ENCODE measurements around the gene TMEM250.
"Not testable (repeated sequence)": the region's sequence is repeated elsewhere in the genome, so short reads cannot be mapped to it uniquely, and the experiment has no call there.

Gene TMEM250

DNA sequence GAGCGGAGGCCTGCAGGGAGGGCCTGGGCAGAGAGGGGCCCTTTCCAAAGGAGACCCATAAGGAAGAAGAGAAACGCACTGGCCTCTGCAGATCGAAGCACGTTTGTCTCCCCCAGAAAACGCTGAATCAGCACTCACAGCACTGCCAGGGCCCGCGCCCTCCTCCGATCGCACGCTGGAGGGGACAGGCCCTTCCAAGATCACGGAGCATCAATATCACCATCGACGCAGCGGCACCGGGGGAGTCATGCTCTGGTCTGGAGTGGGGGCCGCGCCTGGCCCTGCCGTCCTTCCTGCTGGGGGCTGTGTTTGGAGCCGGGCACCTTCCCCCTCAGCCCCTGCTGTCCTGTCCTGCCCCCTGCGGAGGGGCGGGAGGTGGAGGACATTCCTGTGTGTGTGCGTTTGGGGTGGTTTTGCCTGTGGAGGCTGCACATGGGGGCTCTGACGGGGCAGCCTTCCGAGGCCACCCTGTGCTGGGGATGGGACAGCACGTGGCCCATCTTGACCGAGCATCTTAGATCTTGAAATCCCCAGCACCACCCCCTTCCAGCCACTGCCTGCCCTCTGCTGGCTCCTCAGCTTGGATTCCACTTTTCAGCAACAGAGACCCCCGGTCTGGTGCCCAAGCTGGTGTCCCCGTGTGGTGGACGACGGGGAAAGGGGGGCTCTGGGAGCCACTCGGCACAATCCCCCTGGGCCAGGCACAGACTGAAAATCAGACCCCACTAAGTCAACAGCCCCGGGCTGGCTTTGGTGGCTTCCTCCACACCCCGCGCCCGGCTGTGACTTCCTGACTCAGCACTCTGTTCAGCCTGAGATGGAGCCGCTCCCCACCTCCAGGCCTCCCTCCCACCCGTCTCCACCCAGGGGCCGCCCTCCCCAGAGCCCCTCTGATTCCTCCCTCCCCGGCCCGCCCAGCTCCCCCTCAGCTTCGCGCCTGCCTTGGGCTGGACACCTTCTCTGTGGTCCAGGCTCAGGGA lies 8.3 kb downstream of the TMEM250 start:
- DNase-seq = peak; percentile 75

DNA sequence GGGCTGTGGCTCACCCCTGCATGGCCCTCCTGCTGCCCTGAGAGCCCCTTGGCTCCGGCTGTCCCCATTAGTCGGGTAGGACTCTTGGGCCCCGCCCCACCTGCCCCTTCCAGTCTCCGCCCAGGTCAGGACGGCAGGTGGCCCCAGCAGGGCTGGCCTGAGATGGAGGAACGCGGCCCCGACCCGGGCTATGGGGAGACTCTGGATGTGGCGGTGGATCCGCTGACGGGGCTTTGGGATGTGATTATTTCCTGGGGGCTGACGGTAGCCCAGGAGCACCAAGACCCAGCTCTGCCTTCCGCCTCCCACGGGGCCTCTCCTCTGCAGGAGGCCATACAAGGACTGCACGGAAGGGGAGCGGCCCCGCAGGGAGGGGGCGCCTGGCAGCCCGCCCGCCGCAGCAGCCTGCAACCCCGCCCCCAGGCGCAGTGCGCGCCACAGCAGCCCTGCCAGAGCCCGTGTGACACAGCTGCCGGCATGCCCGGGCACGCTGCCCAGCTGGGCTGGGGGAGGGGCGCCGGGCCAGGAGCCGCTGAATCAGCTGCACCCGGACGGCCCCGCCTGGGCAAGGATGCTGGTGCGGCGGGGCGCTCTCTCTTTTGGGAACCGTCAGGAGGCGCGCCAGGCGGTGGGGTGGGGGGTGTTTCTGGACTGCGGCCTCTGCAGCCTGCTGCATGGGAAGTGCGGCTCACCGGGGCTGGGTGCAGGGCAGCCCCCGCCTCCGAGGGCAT lies 9.2 kb downstream of the TMEM250 start:
- peak; percentile 96 for DNase-seq

DNA sequence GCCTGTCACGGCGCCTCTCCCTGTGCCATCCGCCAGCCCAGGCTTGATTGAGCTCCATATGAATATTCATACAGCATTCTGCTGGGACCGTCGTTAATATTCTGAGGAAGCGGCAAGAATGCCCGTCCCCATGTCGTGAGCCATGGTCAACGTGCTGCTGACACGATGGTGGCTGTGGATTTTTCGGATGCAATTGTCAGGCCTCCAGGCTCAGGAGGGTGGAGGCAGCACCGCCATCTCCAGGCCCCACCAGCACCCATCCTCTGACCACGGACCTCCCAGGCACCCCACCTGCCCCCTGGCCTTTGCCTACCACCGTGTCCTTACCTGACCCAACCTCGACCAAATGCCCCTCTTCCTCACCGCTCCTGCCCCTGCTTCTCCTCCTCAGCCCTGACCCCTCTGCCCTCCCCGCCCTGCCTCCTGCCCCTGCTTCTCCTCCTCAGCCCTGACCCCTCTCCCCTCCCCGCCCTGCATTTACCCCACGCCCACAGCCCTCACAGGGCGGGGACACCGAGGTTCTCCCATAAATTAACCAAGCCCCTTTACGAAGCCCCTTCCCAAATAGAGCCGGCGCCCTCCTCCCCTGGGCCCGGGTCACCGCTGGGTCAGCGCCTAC lies 9.9 kb downstream of the TMEM250 start:
- no peak for DNase-seq

GRCh38 chr9:136107953-136108647 lies 10.6 kb downstream of the TMEM250 start:
- DNase-seq = no peak

- peak; percentile 71 for DNase-seq
These were observed 11.3 kb downstream of the TMEM250 start for GRCh38 chr9:136107155-136107952.

- DNase-seq = no peak
These were observed 13.1 kb downstream of the TMEM250 start for GRCh38 chr9:136105398-136106135.

GRCh38 chr9:136104916-136105315 lies 13.8 kb downstream of the TMEM250 start:
- DNase-seq = no peak

DNA sequence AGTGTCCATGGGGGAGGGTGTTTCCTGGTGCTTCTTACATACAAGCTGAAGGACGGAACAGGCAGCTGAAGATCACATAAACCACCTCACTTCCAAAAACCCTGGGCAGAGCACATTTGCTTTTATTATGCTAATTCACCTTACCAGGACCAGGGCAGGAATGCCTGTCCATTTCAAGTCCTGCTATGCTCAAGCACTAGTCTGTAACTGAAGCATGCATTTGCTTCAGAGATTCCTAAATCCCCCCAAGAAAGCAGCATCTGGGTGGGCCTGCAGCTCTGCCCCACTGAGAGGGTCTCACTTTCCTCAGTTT lies 14.2 kb downstream of the TMEM250 start:
- no peak for DNase-seq

- no peak for DNase-seq
These were observed 14.8 kb downstream of the TMEM250 start for GRCh38 chr9:136103651-136104487.

- not testable (repeated sequence) for DNase-seq
These were observed 17.0 kb downstream of the TMEM250 start for GRCh38 chr9:136101615-136102074.

GRCh38 chr9:136100700-136101614 lies 17.7 kb downstream of the TMEM250 start:
- DNase-seq = no peak

GRCh38 chr9:136099542-136099941 lies 19.1 kb downstream of the TMEM250 start:
- no peak for DNase-seq

- no peak for DNase-seq
These were observed 19.8 kb downstream of the TMEM250 start for GRCh38 chr9:136098844-136099243.

GRCh38 chr9:136098210-136098609 lies 20.5 kb downstream of the TMEM250 start:
- DNase-seq = no peak

DNA sequence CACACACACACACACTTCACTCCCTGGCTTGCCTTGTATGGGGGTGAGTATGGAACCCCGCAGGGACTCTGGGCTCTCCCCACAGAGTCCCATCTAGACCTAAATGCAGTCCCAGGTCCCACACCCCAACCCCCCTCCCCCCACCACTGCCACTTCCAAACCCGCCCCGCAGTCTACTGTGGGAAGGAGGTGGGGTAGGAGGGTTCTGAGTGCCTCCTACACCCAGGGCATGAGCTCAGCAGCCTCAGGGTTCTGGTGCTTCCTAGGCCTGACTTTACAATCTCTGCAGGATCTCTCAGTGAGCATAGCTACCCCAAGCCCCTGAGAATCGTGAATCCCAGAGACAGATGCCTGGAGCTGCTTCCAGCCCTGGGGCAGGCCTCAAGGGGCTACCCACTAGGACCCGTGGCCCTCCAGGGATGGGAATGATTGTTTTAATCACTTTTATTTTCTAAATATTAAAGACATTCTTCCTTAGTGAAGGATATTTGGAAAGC lies 22.1 kb downstream of the TMEM250 start:
- DNase-seq = no peak

DNA sequence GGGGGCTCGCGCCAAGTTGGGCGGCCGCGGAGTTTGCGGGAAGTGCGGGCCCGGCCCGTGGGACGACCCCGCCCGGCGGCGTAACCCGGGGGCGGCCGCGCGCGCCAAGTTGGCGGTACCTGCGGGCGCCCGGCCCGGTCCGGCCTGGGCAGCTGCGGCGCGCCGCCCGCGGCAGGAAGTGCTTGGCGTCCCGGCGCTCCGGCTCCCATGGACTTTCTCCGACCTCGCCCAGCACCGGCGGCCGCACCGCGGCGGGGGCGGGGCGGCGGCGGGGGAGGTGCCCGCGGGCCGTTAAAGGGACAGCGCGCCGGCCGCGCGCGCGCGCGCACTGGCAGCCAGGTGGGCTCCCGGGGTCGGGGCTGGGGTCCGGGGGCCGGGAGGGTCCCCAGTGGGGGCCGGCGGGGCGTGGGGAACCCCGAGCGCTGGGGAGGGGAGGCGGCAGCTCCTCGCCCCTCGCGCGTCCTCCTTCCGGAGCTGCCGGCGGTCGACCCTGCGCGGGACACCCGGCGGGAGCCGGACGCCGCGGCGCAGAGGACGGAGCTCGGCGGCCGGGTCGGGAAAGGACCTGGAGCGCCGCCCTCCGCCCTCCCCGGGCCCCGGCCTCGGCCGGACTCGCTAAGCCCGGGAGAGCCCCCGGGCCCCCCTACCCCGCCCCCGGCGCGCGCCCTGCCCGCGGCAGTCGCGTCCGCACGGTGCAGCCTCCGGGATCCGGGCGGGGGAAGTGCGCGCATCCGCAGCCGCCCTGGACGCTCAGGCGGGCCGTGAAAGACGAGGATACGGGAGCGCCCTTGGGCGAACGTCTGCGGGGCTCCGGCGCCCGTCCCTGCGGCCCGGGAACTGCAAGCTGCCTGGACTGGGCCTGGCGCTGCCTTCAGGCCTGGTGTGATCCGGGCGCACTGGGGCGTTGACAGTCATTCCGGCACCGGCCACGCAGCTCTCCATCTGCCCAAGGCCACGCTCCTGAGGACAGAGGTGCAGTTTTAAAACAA lies 23.3 kb downstream of the TMEM250 start, which contains the start of gene NACC2:
NACC2 (minus strand) TSS at position 220 of the 989 bp plus-strand sequence. CDS start 44,768 bp downstream, outside the sequence.
- DNase-seq = no peak
